Motor neuron (in vitro differentiated cells): Measurements from ENCODE around the gene SLC22A16. TPM values are rescaled to one million over a fixed set of nuclear protein-coding genes. Genes with fewer than 3 reads are reported as not detected.
A peak's percentile ranks its signal among the peaks of the same experiment; 100 is the strongest.

Experiments
- ATAC-seq, 8 experiments: fragments of 200-7000 bp; cut with Tn5 transposase; replicated peaks in 6 of 8; 2 replicates each; pipeline ENCODE4 v1.8.0; 2021; ENCODE audit warnings: mild to moderate bottlenecking in 8 of 8, moderate library complexity in 8 of 8
- H3K27ac ChIP-seq, 2 donors: fragments of 250-450 bp; sonication (Bioruptor Pico); 2 replicates each; pipeline ENCODE4 v1.9.0; 2021; ENCODE audit warnings: antibody characterized with exemption in 2 of 2, mild to moderate bottlenecking in 2 of 2, moderate library complexity in 1 of 2
- H3K4me1 ChIP-seq, 2 donors: fragments of 250-450 bp; sonication (Bioruptor Pico); replicated peaks in 1 of 2; 2 replicates each; pipeline ENCODE4 v1.6.1; 2021; ENCODE audit warnings: antibody characterized with exemption in 2 of 2, mild to moderate bottlenecking in 2 of 2, moderate library complexity in 1 of 2
- H3K4me3 ChIP-seq, 5 donors: fragments of 250-450 bp; sonication (Bioruptor Pico); 2 replicates each; pipeline ENCODE4 v1.9.0; 2021; ENCODE audit warnings: antibody characterized with exemption in 5 of 5, mild to moderate bottlenecking in 5 of 5, moderate library complexity in 4 of 5
- WGBS, 10 experiments: fragments of 450-650 bp; shearing (Covaris generic); methylation state at CpG; one replicate each; pipeline ENCODE4 v1.0.0; 2022; 5-methylcytosine and 5-hydroxymethylcytosine counted together
- in situ Hi-C, 9 experiments: fragments of 400-800 bp; cut with MboI; loops; one replicate each; pipeline ENCODE4 v1.15.0; 2021; ENCODE audit warnings: low sequenced_read_pairs in 9 of 9, low pct_unique_long_range_greater_than_20kb in 2 of 9; ENCODE audit not compliant: unreplicated experiment in 9 of 9
- total RNA-seq, 8 experiments: library from RNA; unstranded; fragments of 300-600 nt; gene quantifications; 2 replicates each; pipeline versions ENCODE4 v1.2.3 to v1.2.4, GENCODE V29; 2022

The SLC22A16 gene
- total RNA-seq, 8 experiments from 2014 or later, result 0.08 to 0.81 (median 0.56) TPM; not detected in 3

GRCh38 chr6:110428153-110428552 lies 48.3 kb downstream of the SLC22A16 start:
- Histone ChIP-seq H3K27ac (no peak overlapping the region), H3K4me3 (no peak overlapping the region), H3K4me1 (no peaks in the 10 kb centered on the region)
- 92 to 100% (median 96%) methylated on average over 2 of the region's 2 CpGs; no CpG with 5 or more reads in 6 of the 10 experiments for WGBS, 10 experiments
- in situ Hi-C loops, result no loop called here
- peak in 3 of 8 experiments; percentile 41 to 98 (median 95) for ATAC-seq

GRCh38 chr6:110425816-110426215 lies 50.6 kb downstream of the SLC22A16 start:
- no peak for ATAC-seq
- in situ Hi-C loops, result no loop called here
- H3K4me3 ChIP-seq, result no peak overlapping the region
- H3K27ac ChIP-seq, result no peak overlapping the region
- 0 to 84% (median 60%) methylated on average over 1 to 5 of the region's 5 CpGs for WGBS, 10 experiments
- H3K4me1 ChIP-seq, result no peaks in the 10 kb centered on the region

GRCh38 chr6:110422444-110422822 lies 54.0 kb downstream of the SLC22A16 start:
- peak in 3 of 8 experiments; percentile 36 to 56 (median 56) for ATAC-seq
- Histone ChIP-seq H3K4me1 (no peaks in the 10 kb centered on the region), H3K27ac (no peak overlapping the region), H3K4me3 (no peak overlapping the region)
- in situ Hi-C loops, result no loop called here

- in situ Hi-C loops, result no loop called here
- no peak overlapping the region for H3K27ac ChIP-seq
- 0 to 90% (median 53%) methylated on average over 1 to 4 of the region's 4 CpGs; no CpG with 5 or more reads in 2 of the 10 experiments for WGBS, 10 experiments
These were observed 54.5 kb downstream of the SLC22A16 start for GRCh38 chr6:110421749-110422443.

GRCh38 chr6:110419028-110419739 lies 57.2 kb downstream of the SLC22A16 start:
- ATAC-seq, result no peak
- no peak overlapping the region for H3K27ac ChIP-seq
- peaks cover 0 to 5% of the 10 kb centered on the region in 2 donors for H3K4me1 ChIP-seq
- in situ Hi-C loops, result no loop called here
- H3K4me3 ChIP-seq, result no peak overlapping the region
- 0 to 33% (median 0%) methylated on average over 1 to 3 of the region's 6 CpGs; no CpG with 5 or more reads in 3 of the 10 experiments for WGBS, 10 experiments

More at GRCh38 chr6:110421749-110422443, 54.5 kb downstream of the SLC22A16 start:
- no peaks in the 10 kb centered on the region for H3K4me1 ChIP-seq
- no peak overlapping the region for H3K4me3 ChIP-seq
- ATAC-seq, result no peak

- 61 to 100% (median 88%) methylated on average over 1 to 3 of the region's 3 CpGs; no CpG with 5 or more reads in 3 of the 10 experiments for WGBS, 10 experiments
- no peak for ATAC-seq
- in situ Hi-C loops, result no loop called here
- no peak overlapping the region for H3K4me3 ChIP-seq
- H3K4me1 ChIP-seq, result peaks cover 0 to 5% of the 10 kb centered on the region in 2 donors
- no peak overlapping the region for H3K27ac ChIP-seq
These were observed 57.8 kb downstream of the SLC22A16 start for GRCh38 chr6:110418594-110418993.

GRCh38 chr6:110415086-110415916 lies 61.1 kb downstream of the SLC22A16 start, which contains the start of gene DDO:
TSS of gene DDO (minus strand) at chr6:110415575. CDS start at chr6:110413462, 2,113 bp downstream.
- H3K4me1 ChIP-seq, result peaks cover 0 to 5% of the 10 kb centered on the region in 2 donors
- peak in 7 of 8 experiments; percentile 17 to 94 (median 75) for ATAC-seq
- in situ Hi-C loops, result no loop called here
- 40 to 100% (median 73%) methylated on average over 1 to 8 of the region's 12 CpGs; no CpG with 5 or more reads in 3 of the 10 experiments for WGBS, 10 experiments
- no peak within 1 kb of the TSS for H3K27ac ChIP-seq
- no peak within 1 kb of the TSS for H3K4me3 ChIP-seq

- H3K27ac ChIP-seq, result no peak overlapping the region
- H3K4me1 ChIP-seq, result peaks cover 0 to 5% of the 10 kb centered on the region in 2 donors
- WGBS, 10 experiments, result 50 to 100% (median 71%) methylated on average over 1 to 4 of the region's 4 CpGs
- no peak for ATAC-seq
- in situ Hi-C loops, result no loop called here
- no peak overlapping the region for H3K4me3 ChIP-seq
These were observed 61.7 kb downstream of the SLC22A16 start for GRCh38 chr6:110414669-110415068.

GRCh38 chr6:110412360-110412759 lies 64.1 kb downstream of the SLC22A16 start:
- Histone ChIP-seq H3K27ac (no peak overlapping the region), H3K4me1 (peaks cover 0 to 5% of the 10 kb centered on the region in 2 donors), H3K4me3 (no peak overlapping the region)
- in situ Hi-C loops, result no loop called here
- ATAC-seq, result peak in 2 of 8 experiments; percentile 25 to 88
- WGBS, 10 experiments, result 2 to 100% (median 83%) methylated on average over 1 to 7 of the region's 8 CpGs; no CpG with 5 or more reads in 2 of the 10 experiments

GRCh38 chr6:110410511-110410910 lies 65.9 kb downstream of the SLC22A16 start:
- Histone ChIP-seq H3K4me1 (peaks cover 0 to 5% of the 10 kb centered on the region in 2 donors), H3K27ac (no peak overlapping the region), H3K4me3 (no peak overlapping the region)
- no peak for ATAC-seq
- WGBS, 10 experiments, result 19 to 92% (median 63%) methylated on average over 1 to 4 of the region's 4 CpGs; no CpG with 5 or more reads in 4 of the 10 experiments
- in situ Hi-C loops, result no loop called here

- no peak overlapping the region for H3K4me3 ChIP-seq
- no peak overlapping the region for H3K27ac ChIP-seq
- in situ Hi-C loops, result no loop called here
- H3K4me1 ChIP-seq, result peaks cover 0 to under 1% of the 10 kb centered on the region in 2 donors
- ATAC-seq, result no peak
These were observed 66.6 kb downstream of the SLC22A16 start for GRCh38 chr6:110409794-110410193.

- Histone ChIP-seq H3K4me3 (no peak overlapping the region), H3K4me1 (no peaks in the 10 kb centered on the region), H3K27ac (no peak overlapping the region)
- 20 to 84% (median 54%) methylated on average over 1 to 4 of the region's 6 CpGs; no CpG with 5 or more reads in 4 of the 10 experiments for WGBS, 10 experiments
- in situ Hi-C loops, result no loop called here
- ATAC-seq, result no peak
These were observed 67.5 kb downstream of the SLC22A16 start for GRCh38 chr6:110408901-110409300.

GRCh38 chr6:110404607-110405006 lies 71.8 kb downstream of the SLC22A16 start:
- WGBS, 10 experiments, result 0 to 100% (median 66%) methylated on average over 1 to 8 of the region's 8 CpGs
- Histone ChIP-seq H3K27ac (no peak overlapping the region), H3K4me1 (peaks cover 0 to 3% of the 10 kb centered on the region in 2 donors), H3K4me3 (no peak overlapping the region)
- ATAC-seq, result no peak
- in situ Hi-C loops, result no loop called here
